GM20431 (cell line): ENCODE results near the gene HOXD4.

ENCODE experiments used
- in situ Hi-C: fragments of 300-500 bp; cut with MseI, MboI; formaldehyde crosslinking; loops from one replicate; pipeline ENCODE4 v1.15.0; 2020; ENCODE audit warnings: low sequenced_read_pairs; ENCODE audit not compliant: unreplicated experiment

The HOXD4 gene

GRCh38 chr2:176151442-176152287 lies at the start of gene HOXD4:
Gene HOXD4 (plus strand): TSS chr2:176151550. CDS start chr2:176151634, 84 bp downstream.
- in situ Hi-C loops, result no loop called here

GRCh38 chr2:176101842-176102241 lies 49.5 kb upstream of the HOXD4 start:
- in situ Hi-C loops, result no loop called here

- in situ Hi-C loops, result no loop called here
Measured at GRCh38 chr2:176102309-176102866, 49.0 kb upstream of the HOXD4 start.

- in situ Hi-C loops, result no loop called here
Measured at GRCh38 chr2:176103194-176103593, 48.2 kb upstream of the HOXD4 start.

GRCh38 chr2:176103742-176104315 lies 47.5 kb upstream of the HOXD4 start:
- in situ Hi-C loops, result no loop called here

- in situ Hi-C loops, result no loop called here
Measured at GRCh38 chr2:176104316-176105077, 46.9 kb upstream of the HOXD4 start.

GRCh38 chr2:176105078-176105729 lies 46.1 kb upstream of the HOXD4 start:
- in situ Hi-C loops, result no loop called here

GRCh38 chr2:176105730-176106580 lies 45.4 kb upstream of the HOXD4 start:
- in situ Hi-C loops, result no loop called here

- in situ Hi-C loops, result no loop called here
Measured at GRCh38 chr2:176106581-176107539, 44.5 kb upstream of the HOXD4 start, which contains the start of gene HOXD11. Gene HOXD11 (plus strand): TSS chr2:176107280. CDS start chr2:176107356, 76 bp downstream.

GRCh38 chr2:176107731-176108181 lies 43.6 kb upstream of the HOXD4 start:
- in situ Hi-C loops, result no loop called here

- in situ Hi-C loops, result no loop called here
Measured at GRCh38 chr2:176109192-176109901, 42.0 kb upstream of the HOXD4 start.

- in situ Hi-C loops, result no loop called here
Measured at GRCh38 chr2:176109946-176110345, 41.4 kb upstream of the HOXD4 start.

GRCh38 chr2:176110415-176111308 lies 40.7 kb upstream of the HOXD4 start:
- in situ Hi-C loops, result no loop called here

- in situ Hi-C loops, result no loop called here
Measured at GRCh38 chr2:176111309-176111663, 40.1 kb upstream of the HOXD4 start.

- in situ Hi-C loops, result no loop called here
Measured at GRCh38 chr2:176111846-176112374, 39.4 kb upstream of the HOXD4 start.
